Peyer's patch (tissue), 4 donors: Measurements from ENCODE around the gene MED9. TPM values are rescaled to one million over a fixed set of nuclear protein-coding genes. Genes with fewer than 3 reads are reported as not detected.

Experiments
- DNase-seq, 3 donors: peaks; one replicate each; pipeline ENCODE4 v3.0.0-alpha.2; 2017 to 2019
- H3K27ac ChIP-seq, 4 donors: fragments of 200-600 bp; sonication (generic); one replicate each; pipeline ENCODE4 v1.5.1; 2016 to 2019
- H3K27me3 ChIP-seq, 2 donors: fragments of 200-600 bp; sonication (generic); one replicate each; pipeline ENCODE4 v1.5.1; 2019
- H3K36me3 ChIP-seq, 3 donors: fragments of 200-600 bp; sonication (generic); one replicate each; pipeline ENCODE4 v1.5.1; 2016 to 2019
- H3K4me1 ChIP-seq, 4 donors: fragments of 200-600 bp; sonication (generic); one replicate each; pipeline ENCODE4 v1.5.1; 2016 to 2019
- H3K4me3 ChIP-seq, 4 donors: fragments of 200-600 bp; sonication (generic); 1 replicate in 3 of 4; 2 replicates in 1 of 4; pipeline ENCODE4 v1.5.1; 2016 to 2019; ENCODE audit warnings: mild to moderate bottlenecking in 1 of 4
- H3K9me3 ChIP-seq, 4 donors: fragments of 200-600 bp; sonication (generic); one replicate each; pipeline ENCODE4 v1.5.1; 2016 to 2019; ENCODE audit warnings: mild to moderate bottlenecking in 1 of 4
- CTCF ChIP-seq, 6 experiments: fragments of 450-650 bp in 4 of 6; fragments of 200-600 bp in 2 of 6; sonication (generic) in 1 of 6; IDR thresholded peaks; one replicate each; pipeline ENCODE4 v1.5.1; 2017 to 2019; ENCODE audit warnings: antibody characterized with exemption in 6 of 6, mild to moderate bottlenecking in 3 of 6, moderate library complexity in 1 of 6
- POLR2A ChIP-seq, 2 donors: fragments of 450-650 bp; IDR thresholded peaks; one replicate each; pipeline ENCODE4 v1.5.1; 2017; ENCODE audit warnings: antibody characterized with exemption in 2 of 2, mild to moderate bottlenecking in 2 of 2, moderate library complexity in 2 of 2
- total RNA-seq, 4 donors: library from RNA; depleted of rRNA; stranded (reverse); fragments of >200 nt; gene quantifications; one replicate each; pipeline ENCODE4 v1.1.0, GENCODE V29; 2016

MED9 gene
- total RNA-seq, 4 donors from 2014 or later, result 8.3 to 42.4 (median 19.4) TPM

GRCh38 chr17:17536702-17537101 lies 59.9 kb downstream of the MED9 start:
- TF ChIP-seq POLR2A (IDR thresholded peaks at IDR 0.05) (no peak), CTCF (IDR thresholded peaks at IDR 0.05) (no peak)
- peaks cover 0 to 9% (median 0%) of the 10 kb centered on the region in 4 donors for H3K4me1 ChIP-seq
- no peak for DNase-seq
- no peaks in the 10 kb centered on the region for H3K36me3 ChIP-seq
- no peaks in the 10 kb centered on the region for H3K27me3 ChIP-seq
- H3K27ac ChIP-seq, result peak overlapping the region in 1 of 4 donors; percentile 72
- no peak overlapping the region for H3K4me3 ChIP-seq
- H3K9me3 ChIP-seq, result no peaks in the 10 kb centered on the region

GRCh38 chr17:17537311-17538099 lies 60.7 kb downstream of the MED9 start:
- no peaks in the 10 kb centered on the region for H3K27me3 ChIP-seq
- no peaks in the 10 kb centered on the region for H3K9me3 ChIP-seq
- H3K4me3 ChIP-seq, result no peak overlapping the region
- H3K27ac ChIP-seq, result peak overlapping the region in 3 of 4 donors; percentile 22 to 72 (median 40)
- no peak for DNase-seq
- no peak for TF ChIP-seq POLR2A (IDR thresholded peaks at IDR 0.05)
- no peak for TF ChIP-seq CTCF (IDR thresholded peaks at IDR 0.05)
- H3K36me3 ChIP-seq, result no peaks in the 10 kb centered on the region
- H3K4me1 ChIP-seq, result peaks cover 0 to 9% (median 0%) of the 10 kb centered on the region in 4 donors

GRCh38 chr17:17538417-17539391 lies 61.9 kb downstream of the MED9 start:
- no peaks in the 10 kb centered on the region for H3K9me3 ChIP-seq
- H3K4me3 ChIP-seq, result no peak overlapping the region
- H3K27me3 ChIP-seq, result no peaks in the 10 kb centered on the region
- TF ChIP-seq POLR2A (IDR thresholded peaks at IDR 0.05), result no peak
- TF ChIP-seq CTCF (IDR thresholded peaks at IDR 0.05), result no peak
- H3K27ac ChIP-seq, result peak overlapping the region in 2 of 4 donors; percentile 40 to 41
- peak in 1 of 3 donors; percentile 67 for DNase-seq
- H3K4me1 ChIP-seq, result peaks cover 0 to 9% (median 0%) of the 10 kb centered on the region in 4 donors
- no peaks in the 10 kb centered on the region for H3K36me3 ChIP-seq

- Histone ChIP-seq H3K9me3 (no peaks in the 10 kb centered on the region), H3K27me3 (no peaks in the 10 kb centered on the region), H3K4me1 (peaks cover 0 to 9% (median 0%) of the 10 kb centered on the region in 4 donors), H3K36me3 (no peaks in the 10 kb centered on the region), H3K4me3 (no peak overlapping the region), H3K27ac (peak overlapping the region in 1 of 4 donors; percentile 41)
- no peak for TF ChIP-seq POLR2A (IDR thresholded peaks at IDR 0.05)
- no peak for TF ChIP-seq CTCF (IDR thresholded peaks at IDR 0.05)
- DNase-seq, result no peak
Observed at GRCh38 chr17:17539591-17539990, 62.8 kb downstream of the MED9 start.

GRCh38 chr17:17540278-17540906 lies 63.6 kb downstream of the MED9 start:
- TF ChIP-seq POLR2A (IDR thresholded peaks at IDR 0.05) (no peak), CTCF (IDR thresholded peaks at IDR 0.05) (no peak)
- Histone ChIP-seq H3K4me1 (peaks cover 0 to 9% (median 0%) of the 10 kb centered on the region in 4 donors), H3K36me3 (no peaks in the 10 kb centered on the region), H3K27ac (peak overlapping the region in 1 of 4 donors; percentile 41), H3K27me3 (no peaks in the 10 kb centered on the region), H3K4me3 (no peak overlapping the region), H3K9me3 (no peaks in the 10 kb centered on the region)
- DNase-seq, result no peak
